BLaER1 treated with 17β-estradiol and CSF1 and Interleukin-3, amounts not matched to agents 10 nM and 100 nM (cell line): ENCODE data around the gene VPS13D.
A peak's percentile ranks its signal among the peaks of the same experiment; 100 is the strongest.
"Not testable (repeated sequence)": the region's sequence is repeated elsewhere in the genome, so short reads cannot be mapped to it uniquely, and the experiment has no call there.

Experiments
- H3K27ac ChIP-seq, 11 experiments: shearing (Covaris generic); formaldehyde crosslinking; 2 replicates each; pipeline ENCODE4 v1.8.1; 2022
- H3K27me3 ChIP-seq, 11 experiments: shearing (Covaris generic); formaldehyde crosslinking; 2 replicates each; pipeline ENCODE4 v1.8.1; 2022
- H3K36me3 ChIP-seq, 11 experiments: shearing (Covaris generic); formaldehyde crosslinking; 2 replicates each; pipeline ENCODE4 v1.8.1; 2022
- H3K4me1 ChIP-seq, 10 experiments: shearing (Covaris generic); formaldehyde crosslinking; 2 replicates each; pipeline ENCODE4 v1.8.1; 2022
- H3K4me2 ChIP-seq, 11 experiments: shearing (Covaris generic); formaldehyde crosslinking; 2 replicates each; pipeline ENCODE4 v1.8.1; 2022
- H3K4me3 ChIP-seq, 10 experiments: shearing (Covaris generic); formaldehyde crosslinking; 2 replicates each; pipeline ENCODE4 v1.8.1; 2022
- H3K9ac ChIP-seq, 11 experiments: shearing (Covaris generic); formaldehyde crosslinking; 2 replicates each; pipeline ENCODE4 v1.8.1; 2022
- H3K9me3 ChIP-seq, 11 experiments: shearing (Covaris generic); formaldehyde crosslinking; replicated peaks in 1 of 11; 2 replicates each; pipeline ENCODE4 v1.8.1; 2022
- H4K20me1 ChIP-seq, 11 experiments: shearing (Covaris generic); formaldehyde crosslinking; 2 replicates each; pipeline ENCODE4 v1.8.1; 2022
- Cebpa-rat ChIP-seq, 11 experiments: shearing (Covaris generic); IDR thresholded peaks; 2 replicates each; pipeline ENCODE4 v1.8.1; 2022

The VPS13D gene

GRCh38 chr1:12206792-12207424 is 22.9 kb upstream of the VPS13D start:
- peaks cover 0 to 100% (median 9%) of the 10 kb centered on the region in 11 experiments; a peak in 14 of 22 replicates for H4K20me1 ChIP-seq
- H3K27me3 ChIP-seq: no peaks in the 10 kb centered on the region
- H3K9ac ChIP-seq: 0 out of 22 replicates have a peak overlapping the region, but pooled peaks of 2 of the 11 experiments have one; percentile 0 to 10
- peaks cover 0 to 75% (median 18%) of the 10 kb centered on the region in 11 experiments; a peak in 13 of 22 replicates for H3K36me3 ChIP-seq
- peak overlapping the region in 1 of 11 experiments; percentile 6; a peak in 1 of 22 replicates for H3K27ac ChIP-seq
- H3K4me1 ChIP-seq: peaks cover 34 to 65% (median 45%) of the 10 kb centered on the region in 10 experiments
- no peaks in the 10 kb centered on the region for H3K9me3 ChIP-seq
- no peak for TF ChIP-seq Cebpa-rat (IDR thresholded peaks at IDR 0.05)
- no peak overlapping the region for H3K4me3 ChIP-seq
- peak overlapping the region in 1 of 11 experiments; percentile 48; a peak in 2 of 22 replicates for H3K4me2 ChIP-seq

GRCh38 chr1:12208271-12208670 is 21.6 kb upstream of the VPS13D start:
- H3K27me3 ChIP-seq: no peaks in the 10 kb centered on the region
- H3K36me3 ChIP-seq: peaks cover 0 to 61% (median 9%) of the 10 kb centered on the region in 11 experiments; a peak in 12 of 22 replicates
- H3K9ac ChIP-seq: peak overlapping the region in 3 of 11 experiments; percentile 2 to 23 (median 10); a peak in 1 of 22 replicates
- no peak for TF ChIP-seq Cebpa-rat (IDR thresholded peaks at IDR 0.05)
- H4K20me1 ChIP-seq: peaks cover 0 to 95% (median 9%) of the 10 kb centered on the region in 11 experiments; a peak in 14 of 22 replicates
- H3K9me3 ChIP-seq: no peaks in the 10 kb centered on the region
- H3K4me2 ChIP-seq: peak overlapping the region in 10 of 11 experiments; percentile 6 to 85 (median 66); a peak in 16 of 22 replicates
- peak overlapping the region in 1 of 11 experiments; percentile 27; a peak in 2 of 22 replicates for H3K27ac ChIP-seq
- H3K4me1 ChIP-seq: peaks cover 30 to 51% (median 43%) of the 10 kb centered on the region in 10 experiments
- no peak overlapping the region for H3K4me3 ChIP-seq

DNA sequence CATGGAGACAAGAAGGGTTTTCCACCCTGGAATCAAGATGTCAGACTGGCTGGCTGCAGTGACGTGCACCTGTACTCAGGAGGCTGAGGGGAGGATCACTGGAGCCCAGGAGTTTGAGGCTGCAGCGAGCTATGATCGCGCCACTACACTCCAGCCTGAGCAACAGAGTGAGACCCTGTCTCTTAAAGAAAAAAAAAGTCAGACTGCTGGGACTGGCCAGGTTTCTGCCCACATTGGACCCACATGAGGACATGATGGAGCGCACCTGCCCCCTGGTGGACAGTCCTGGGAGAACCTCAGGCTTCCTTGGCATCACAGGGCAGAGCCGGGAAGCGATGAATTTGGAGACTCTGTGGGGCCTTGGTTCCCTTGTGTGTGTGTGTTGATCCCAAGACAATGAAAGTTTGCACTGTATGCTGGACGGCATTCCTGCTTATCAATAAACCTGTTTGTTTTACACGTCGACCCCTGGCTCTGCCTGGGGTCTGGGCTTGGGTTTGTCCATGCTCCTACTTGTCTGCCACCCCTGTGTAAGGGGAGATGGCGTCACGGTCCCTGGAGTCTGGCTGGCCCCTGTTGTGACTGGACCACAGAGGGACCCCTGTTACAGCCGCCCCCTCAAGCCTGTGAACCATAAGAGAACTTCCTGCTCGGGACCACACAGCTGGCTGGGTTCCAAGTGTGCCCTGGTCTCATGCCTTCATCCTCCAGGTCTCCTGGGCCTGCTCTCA is 20.9 kb upstream of the VPS13D start:
- Histone ChIP-seq H3K36me3 (peaks cover 0 to 55% (median 9%) of the 10 kb centered on the region in 11 experiments; a peak in 12 of 22 replicates), H3K4me3 (no peak overlapping the region), H3K27ac (peak overlapping the region in 6 of 11 experiments; percentile 12 to 31 (median 17); a peak in 6 of 22 replicates), H3K9ac (peak overlapping the region in 7 of 11 experiments; percentile 6 to 45 (median 28); a peak in 9 of 22 replicates), H3K9me3 (no peaks in the 10 kb centered on the region), H3K4me1 (peaks cover 30 to 51% (median 39%) of the 10 kb centered on the region in 10 experiments), H3K4me2 (peak overlapping the region in 9 of 11 experiments; percentile 46 to 85 (median 69); a peak in 18 of 22 replicates), H3K27me3 (no peaks in the 10 kb centered on the region), H4K20me1 (peaks cover 0 to 88% (median 9%) of the 10 kb centered on the region in 11 experiments; a peak in 14 of 22 replicates)
- TF ChIP-seq Cebpa-rat (IDR thresholded peaks at IDR 0.05): no peak

- 0 out of 22 replicates have a peak, but pooled peaks cover 0 to under 1% (median 0%) of the 10 kb centered on the region in 11 experiments for H3K9me3 ChIP-seq
- H3K27ac ChIP-seq: peak overlapping the region in 5 of 11 experiments; percentile 14 to 31 (median 19); a peak in 3 of 22 replicates
- peak overlapping the region in 9 of 11 experiments; percentile 46 to 85 (median 69); a peak in 18 of 22 replicates for H3K4me2 ChIP-seq
- no peaks in the 10 kb centered on the region for H3K27me3 ChIP-seq
- peaks cover 0 to 83% (median 9%) of the 10 kb centered on the region in 11 experiments; a peak in 14 of 22 replicates for H4K20me1 ChIP-seq
- H3K36me3 ChIP-seq: peaks cover 0 to 49% (median 9%) of the 10 kb centered on the region in 11 experiments; a peak in 12 of 22 replicates
- H3K4me1 ChIP-seq: peaks cover 30 to 51% (median 37%) of the 10 kb centered on the region in 10 experiments
- no peak for TF ChIP-seq Cebpa-rat (IDR thresholded peaks at IDR 0.05)
- H3K9ac ChIP-seq: peak overlapping the region in 6 of 11 experiments; percentile 27 to 45 (median 29); a peak in 8 of 22 replicates
- no peak overlapping the region for H3K4me3 ChIP-seq
These were observed 20.4 kb upstream of the VPS13D start for GRCh38 chr1:12209495-12209832.

DNA sequence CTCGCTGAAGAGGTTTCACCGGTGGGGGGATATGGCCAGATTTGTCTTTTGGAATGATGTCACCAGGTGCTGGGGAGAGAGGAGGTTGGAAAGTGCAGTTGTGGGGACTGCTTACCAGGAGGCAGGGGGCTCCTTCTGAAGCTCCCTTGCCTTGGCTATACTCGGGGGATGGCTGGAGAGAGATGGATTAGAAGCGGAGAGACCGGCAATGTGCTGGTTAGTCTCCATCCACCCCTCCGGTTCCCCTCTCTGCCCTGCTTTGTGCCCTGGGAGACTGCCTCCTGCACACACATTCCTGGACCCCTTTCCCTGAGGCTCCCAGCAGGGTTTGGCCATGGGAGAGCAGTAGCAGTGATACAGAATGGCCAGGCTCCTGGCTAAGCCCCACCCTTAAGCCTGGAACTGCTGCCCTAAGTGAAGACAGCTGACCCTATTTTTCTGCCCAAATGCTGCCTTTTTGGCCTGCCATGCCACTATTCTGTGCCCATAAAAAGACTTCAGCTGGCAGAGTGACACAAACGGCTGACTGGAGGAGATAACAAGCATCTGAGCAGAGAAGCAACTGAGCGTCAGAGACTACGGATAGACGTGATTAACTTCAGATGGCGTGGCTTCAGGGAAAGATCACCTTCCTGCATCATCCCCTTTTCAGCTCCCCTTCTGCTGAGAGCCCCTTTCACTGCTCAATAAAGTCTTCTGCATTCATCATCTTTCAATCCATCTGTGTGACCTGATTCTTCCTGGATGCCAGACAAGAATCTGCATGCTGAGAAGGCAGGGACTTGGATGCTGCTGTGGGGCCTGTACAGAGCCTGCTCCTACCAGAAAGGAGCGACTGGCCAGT is 14.5 kb upstream of the VPS13D start:
- Histone ChIP-seq H3K4me1 (peaks cover 0 to 11% (median 8%) of the 10 kb centered on the region in 10 experiments; a peak in 17 of 20 replicates), H3K4me3 (no peak overlapping the region), H3K9ac (no peak overlapping the region), H3K4me2 (no peak overlapping the region), H4K20me1 (peaks cover 0 to 24% (median 0%) of the 10 kb centered on the region in 11 experiments; a peak in 10 of 22 replicates), H3K9me3 (peaks cover 5 to 19% (median 9%) of the 10 kb centered on the region in 11 experiments; a peak in 10 of 22 replicates), H3K27ac (no peak overlapping the region), H3K27me3 (no peaks in the 10 kb centered on the region), H3K36me3 (no peaks in the 10 kb centered on the region)
- no peak for TF ChIP-seq Cebpa-rat (IDR thresholded peaks at IDR 0.05)

DNA sequence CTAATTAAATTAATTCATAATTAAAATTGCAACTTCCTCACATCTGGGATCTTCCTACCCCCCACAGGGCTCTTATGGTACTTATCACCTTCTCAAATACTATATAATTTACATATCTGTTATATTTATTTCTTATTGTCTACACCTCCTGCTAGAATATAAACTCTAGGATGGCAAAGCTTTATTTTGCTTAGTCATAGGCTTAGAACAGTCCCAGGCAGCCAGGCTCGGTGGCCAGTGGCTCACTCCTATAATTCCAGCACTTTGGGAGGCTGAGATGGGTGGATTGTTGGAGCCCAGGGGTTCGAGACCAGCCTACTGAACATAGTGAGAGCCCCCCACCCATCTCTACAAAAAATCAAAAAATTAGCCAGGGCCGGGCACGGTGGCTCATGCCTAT is 10.0 kb upstream of the VPS13D start:
- H3K4me1 ChIP-seq: 0 out of 20 replicates have a peak, but pooled peaks cover 0 to 4% (median 0%) of the 10 kb centered on the region in 10 experiments
- TF ChIP-seq Cebpa-rat (IDR thresholded peaks at IDR 0.05): no peak
- H3K27me3 ChIP-seq: no peaks in the 10 kb centered on the region
- peaks cover 34 to 50% (median 42%) of the 10 kb centered on the region in 11 experiments for H3K9me3 ChIP-seq
- peaks cover 0 to 6% (median 0%) of the 10 kb centered on the region in 11 experiments; a peak in 2 of 22 replicates for H3K36me3 ChIP-seq
- H3K4me3 ChIP-seq: no peak overlapping the region
- H3K9ac ChIP-seq: no peak overlapping the region
- no peak overlapping the region for H3K4me2 ChIP-seq
- H4K20me1 ChIP-seq: no peaks in the 10 kb centered on the region
- no peak overlapping the region for H3K27ac ChIP-seq

DNA sequence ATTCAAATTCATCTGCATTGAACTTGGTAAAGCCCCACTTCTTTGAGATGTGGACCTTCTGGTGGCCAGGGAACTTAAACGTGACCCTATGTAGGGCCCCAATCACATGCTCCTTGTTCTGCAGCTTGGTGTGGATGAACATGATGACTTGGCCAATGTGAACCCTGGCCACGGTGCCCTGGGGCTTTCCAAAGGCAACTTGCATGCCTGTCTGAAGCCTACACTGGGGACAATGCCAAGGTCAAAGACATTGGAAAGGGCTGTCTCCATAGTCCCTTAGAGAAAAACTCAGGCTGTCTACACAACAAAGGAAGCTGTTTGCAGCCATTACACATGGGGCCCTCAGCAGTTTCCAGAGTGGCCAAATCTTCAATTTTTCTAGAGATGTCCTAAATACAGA is 8.9 kb upstream of the VPS13D start:
- Histone ChIP-seq H4K20me1 (no peaks in the 10 kb centered on the region), H3K4me1 (0 out of 20 replicates have a peak, but pooled peaks cover 0 to 4% (median 0%) of the 10 kb centered on the region in 10 experiments), H3K9ac (no peak overlapping the region), H3K4me2 (0 out of 22 replicates have a peak overlapping the region, but pooled peaks of 1 of the 11 experiments have one; percentile 1), H3K27me3 (no peaks in the 10 kb centered on the region), H3K36me3 (peaks cover 0 to 6% (median 0%) of the 10 kb centered on the region in 11 experiments; a peak in 2 of 22 replicates), H3K27ac (no peak overlapping the region), H3K4me3 (no peak overlapping the region), H3K9me3 (peaks cover 28 to 40% (median 34%) of the 10 kb centered on the region in 11 experiments)
- no peak for TF ChIP-seq Cebpa-rat (IDR thresholded peaks at IDR 0.05)

GRCh38 chr1:12222700-12223099 is 7.1 kb upstream of the VPS13D start:
- not testable (repeated sequence) for H3K27ac ChIP-seq, H3K9ac ChIP-seq, H4K20me1 ChIP-seq, H3K27me3 ChIP-seq, H3K4me2 ChIP-seq, H3K4me1 ChIP-seq, H3K36me3 ChIP-seq
- H3K4me3 ChIP-seq: 0 out of 20 replicates have a peak overlapping the region, but pooled peaks of 2 of the 10 experiments have one; percentile 7 to 8
- peaks cover 26 to 35% (median 31%) of the 10 kb centered on the region in 11 experiments for H3K9me3 ChIP-seq

- not testable (repeated sequence) for H3K27ac ChIP-seq, H3K4me1 ChIP-seq, H3K9ac ChIP-seq, H3K4me2 ChIP-seq, H3K4me3 ChIP-seq, H3K27me3 ChIP-seq, H4K20me1 ChIP-seq, H3K36me3 ChIP-seq
- peaks cover 26 to 35% (median 31%) of the 10 kb centered on the region in 11 experiments for H3K9me3 ChIP-seq
These were observed 5.7 kb upstream of the VPS13D start for GRCh38 chr1:12224092-12224491.
